ENCODE measurements around the gene TOPBP1.
"Not testable (repeated sequence)": the region's sequence is repeated elsewhere in the genome, so short reads cannot be mapped to it uniquely, and the experiment has no call there.

TOPBP1 gene

GRCh38 chr3:133570937-133571320, 90.8 kb downstream of the TOPBP1 start:
- DNase-seq (ENCODE audit: low read depth), result peak; percentile 45

DNA sequence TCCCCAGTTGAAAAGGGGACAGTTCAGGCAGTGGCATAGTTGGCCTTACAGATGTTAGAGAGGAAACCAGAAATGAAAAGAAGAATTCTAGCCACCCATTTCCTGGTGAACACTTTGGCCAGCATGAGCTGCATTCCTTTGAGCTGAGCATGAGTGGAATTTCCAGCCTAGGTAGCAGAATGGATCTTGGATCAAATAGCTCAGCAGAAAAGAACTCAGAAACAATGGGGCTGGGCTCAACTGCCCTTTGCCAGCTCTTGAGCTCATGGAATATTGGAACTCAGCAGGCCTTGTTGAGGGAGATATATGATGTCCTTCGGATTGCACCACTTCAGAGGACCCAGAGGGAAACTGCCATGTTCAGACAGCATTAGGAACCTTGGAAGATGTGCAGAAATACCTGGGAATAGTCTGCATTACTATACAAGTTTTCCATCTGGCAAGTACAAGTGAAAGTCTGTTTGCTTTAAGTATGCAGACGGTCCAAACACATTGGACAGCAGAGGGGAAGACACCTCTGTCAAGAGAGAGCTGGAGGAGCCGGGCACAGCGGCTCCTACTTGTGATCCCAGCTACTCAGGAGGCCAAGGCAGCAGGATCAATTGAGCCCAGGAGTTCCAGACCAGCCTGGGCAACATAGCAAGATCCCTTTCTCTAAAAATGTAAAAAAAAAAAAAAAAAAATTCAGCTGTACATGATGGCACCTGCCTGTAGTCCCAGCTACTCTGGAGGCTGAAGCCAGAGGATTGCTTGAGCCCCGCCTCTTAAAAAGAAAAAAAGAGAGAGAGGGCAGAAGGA, 91.4 kb downstream of the TOPBP1 start:
- DNase-seq (ENCODE audit: low read depth), result peak; percentile 71

GRCh38 chr3:133568294-133569014, 93.3 kb downstream of the TOPBP1 start:
- DNase-seq (ENCODE audit: low read depth), result peak; percentile 92

DNA sequence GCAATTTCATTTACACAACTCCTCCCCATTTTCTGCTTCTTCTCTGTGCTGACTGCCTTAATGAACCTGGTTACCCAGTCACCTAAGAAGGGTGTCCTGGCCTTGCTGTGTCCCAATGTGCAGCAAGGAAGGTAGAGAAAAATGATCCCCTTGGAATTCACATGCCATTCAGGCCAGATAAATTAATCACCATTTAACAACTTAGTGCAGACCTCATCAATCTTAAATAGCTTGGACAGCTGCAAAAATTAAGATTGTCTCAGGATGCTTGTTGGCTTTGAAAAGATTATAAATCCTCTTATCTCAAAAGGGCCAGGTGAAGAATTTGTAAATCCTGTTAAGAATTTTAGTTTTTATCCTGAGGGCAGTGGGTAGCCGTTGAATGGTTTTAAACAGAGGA, 97.9 kb downstream of the TOPBP1 start:
- DNase-seq (ENCODE audit: low read depth), result no peak

DNA sequence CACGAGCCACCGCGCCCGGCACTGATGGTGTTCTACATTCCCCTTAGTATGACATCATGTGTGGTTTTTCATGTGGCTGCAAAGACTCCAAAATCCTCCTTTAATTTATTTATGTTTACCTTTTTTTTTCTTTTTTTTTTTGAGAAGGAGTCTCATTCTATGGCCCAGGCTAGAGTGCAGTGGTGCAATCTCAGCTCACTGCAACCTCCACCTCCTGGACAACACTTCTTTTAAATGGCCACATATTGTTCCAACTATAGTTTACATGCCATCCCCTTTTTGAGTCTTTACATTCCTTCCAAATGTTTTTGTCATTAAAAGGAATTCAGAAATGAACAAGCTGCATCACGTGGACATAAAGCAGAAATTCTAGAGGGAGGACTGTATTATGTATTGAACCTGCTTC, 98.6 kb downstream of the TOPBP1 start:
- DNase-seq (ENCODE audit: low read depth), result peak; percentile 38

- DNase-seq (ENCODE audit: low read depth), result no peak
Observed at GRCh38 chr3:133562376-133562775, 99.4 kb downstream of the TOPBP1 start.

GRCh38 chr3:133561679-133562078, 100.1 kb downstream of the TOPBP1 start:
- DNase-seq (ENCODE audit: low read depth), result no peak

GRCh38 chr3:133551589-133551988, 110.2 kb downstream of the TOPBP1 start:
- not testable (repeated sequence) for DNase-seq (ENCODE audit: low read depth)
